HG03521 (cell line): Measurements from ENCODE around the gene LIPG.
"Not testable (repeated sequence)": the region's sequence is repeated elsewhere in the genome, so short reads cannot be mapped to it uniquely, and the experiment has no call there.

Source experiments
- ATAC-seq: cut with Tn5 transposase; IDR thresholded peaks from one replicate; pipeline ENCODE4 v1.9.1; 2021; ENCODE audit warnings: mild to moderate bottlenecking, moderate library complexity; ENCODE audit not compliant: unreplicated experiment

Gene LIPG

DNA sequence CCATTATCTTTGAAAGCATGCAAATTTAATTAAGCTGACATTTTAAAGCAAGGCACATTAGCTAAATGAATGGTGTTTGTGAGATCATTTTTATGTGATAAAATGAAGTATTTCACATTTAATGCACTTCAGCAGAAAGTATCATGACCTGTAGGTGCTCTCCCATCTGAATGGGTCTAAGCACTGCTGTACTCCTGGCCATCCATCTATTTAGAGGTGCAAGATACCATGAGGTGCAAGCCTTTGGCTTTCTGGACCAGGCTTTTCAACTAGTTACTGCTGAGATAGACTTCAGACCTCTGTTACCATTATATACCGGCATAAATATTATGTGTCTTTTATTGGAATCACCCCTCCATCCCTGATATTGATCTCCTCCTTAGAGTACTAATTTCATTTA is 15.6 kb upstream of the LIPG start:
- no peak for ATAC-seq

- ATAC-seq = no peak
Observed at GRCh38 chr18:49546719-49547273, 15.1 kb upstream of the LIPG start.

- no peak for ATAC-seq
Observed at GRCh38 chr18:49547701-49548100, 14.2 kb upstream of the LIPG start.

DNA sequence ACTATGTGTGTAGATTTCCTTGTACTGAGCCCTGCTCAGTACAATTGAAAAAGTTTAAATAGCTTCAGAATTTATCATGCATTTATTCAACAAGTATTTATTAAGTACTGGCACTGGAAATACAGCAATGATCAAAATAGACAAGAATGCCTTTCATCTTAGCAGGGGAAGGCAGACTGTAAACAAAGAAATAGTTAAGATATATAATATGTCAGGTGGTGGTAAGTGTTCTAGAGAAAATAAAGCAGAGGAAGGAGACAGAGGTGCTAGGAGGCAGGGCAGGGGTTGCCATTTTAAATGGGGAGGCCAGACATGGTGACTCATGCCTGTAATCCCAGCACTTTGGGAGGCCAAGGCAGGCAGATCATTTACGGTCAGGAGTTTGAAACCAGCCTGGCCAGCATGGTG is 13.6 kb upstream of the LIPG start:
- ATAC-seq = no peak

GRCh38 chr18:49550621-49551339 is 11.1 kb upstream of the LIPG start:
- ATAC-seq = no peak

- no peak for ATAC-seq
Observed at GRCh38 chr18:49553003-49553402, 8.9 kb upstream of the LIPG start.

GRCh38 chr18:49555641-49556040 is 6.2 kb upstream of the LIPG start:
- no peak for ATAC-seq

DNA sequence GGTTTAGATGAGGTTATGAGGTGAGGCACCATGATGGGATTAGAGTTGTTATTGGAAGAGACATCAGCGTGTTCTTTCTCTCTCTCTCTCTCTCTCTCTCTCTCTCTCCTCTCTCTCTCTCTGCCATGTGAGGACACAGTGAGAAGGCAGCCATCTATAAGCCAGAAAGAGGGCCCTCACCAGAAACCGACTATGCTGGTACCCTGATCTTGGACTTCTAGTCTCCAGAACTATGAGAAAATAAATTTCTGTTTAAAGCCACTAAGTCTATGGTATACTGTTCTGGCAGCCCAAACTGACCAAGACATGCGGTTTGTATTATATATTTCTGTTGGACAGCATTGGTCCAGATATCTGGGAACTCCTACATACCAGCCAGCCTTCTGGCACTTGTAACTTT is 3.5 kb upstream of the LIPG start:
- no peak for ATAC-seq

- not testable (repeated sequence) for ATAC-seq
Observed at GRCh38 chr18:49559326-49559931, 2.4 kb upstream of the LIPG start.

DNA sequence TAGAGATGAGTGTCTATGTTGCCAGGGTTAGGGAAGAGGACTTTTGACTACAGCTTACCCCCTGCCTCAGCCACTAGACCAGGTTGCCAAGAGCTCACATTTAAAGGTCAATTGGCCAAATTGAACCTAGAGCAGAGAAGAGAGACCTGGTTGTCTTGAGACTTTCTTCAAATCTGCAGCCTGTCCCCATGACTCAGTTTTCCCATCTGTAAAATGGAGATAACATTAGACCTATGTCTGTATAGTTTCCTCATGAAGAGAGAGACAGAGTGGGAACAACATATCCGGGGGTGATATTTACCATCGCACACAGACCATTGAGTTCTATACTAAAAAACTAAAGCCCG is 1.6 kb upstream of the LIPG start:
- ATAC-seq = no peak

GRCh38 chr18:49560624-49561288 is 1.1 kb upstream of the LIPG start:
- ATAC-seq = no peak

GRCh38 chr18:49562481-49563129 is 748 bp downstream of the LIPG start:
- no peak for ATAC-seq

DNA sequence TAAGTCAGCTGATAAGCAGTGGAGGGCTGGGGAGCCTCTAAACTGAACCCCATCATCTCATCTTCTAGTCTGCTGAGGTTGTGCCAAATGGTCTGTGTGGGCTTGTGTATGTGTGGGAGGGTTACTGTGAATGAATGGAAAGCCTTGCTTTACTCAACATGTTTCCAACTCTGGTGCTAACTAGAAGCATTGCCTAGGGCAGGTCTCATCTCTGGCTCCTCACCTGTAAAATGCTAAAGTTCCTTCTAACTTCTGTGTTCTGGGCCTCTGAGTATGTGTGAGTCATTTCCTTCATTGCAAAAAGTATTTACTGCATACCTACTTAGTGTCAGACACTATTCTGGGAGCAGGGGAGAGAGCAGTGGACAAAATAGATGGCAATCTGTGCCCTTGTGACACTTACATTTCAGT is 1.3 kb downstream of the LIPG start:
- no peak for ATAC-seq

DNA sequence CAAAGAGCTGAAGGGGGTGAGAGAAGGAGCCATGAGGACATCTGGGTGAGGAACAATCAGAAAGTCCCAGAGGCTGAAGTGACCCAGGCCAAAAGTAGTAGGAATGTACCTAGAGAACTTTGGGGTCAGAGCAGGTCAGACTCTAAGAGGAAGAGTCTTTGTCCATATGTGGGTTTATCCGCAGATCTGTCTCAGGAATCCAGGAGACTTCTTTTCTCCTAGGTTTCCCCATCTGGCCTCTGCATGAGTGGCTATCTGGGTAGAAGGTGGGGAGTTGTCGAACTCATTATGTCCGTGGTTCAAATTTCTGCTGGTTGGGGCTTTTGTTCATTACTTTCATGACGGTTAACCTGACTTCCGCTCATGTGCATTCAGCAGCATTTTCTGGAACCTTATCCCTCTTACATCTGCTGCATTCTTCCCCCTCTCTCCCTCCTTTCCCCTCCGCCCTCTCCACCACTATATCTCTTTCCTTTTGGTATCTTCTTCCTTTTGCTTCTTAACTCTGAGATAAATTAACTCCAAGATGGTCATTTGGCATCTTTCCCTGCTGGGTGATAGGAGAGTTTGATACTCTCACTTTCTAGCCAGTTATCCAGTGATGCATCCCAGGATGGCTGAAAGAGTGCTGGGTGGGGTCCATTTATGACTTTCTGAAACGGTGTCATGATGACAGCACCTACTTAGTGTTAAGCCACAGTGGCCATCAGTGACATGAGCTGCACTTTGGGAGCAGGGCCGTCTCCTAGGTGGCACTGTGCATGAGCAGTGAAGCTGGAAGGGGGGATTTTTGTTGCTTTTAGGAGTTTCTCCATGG is 2.1 kb downstream of the LIPG start:
- ATAC-seq = no peak

DNA sequence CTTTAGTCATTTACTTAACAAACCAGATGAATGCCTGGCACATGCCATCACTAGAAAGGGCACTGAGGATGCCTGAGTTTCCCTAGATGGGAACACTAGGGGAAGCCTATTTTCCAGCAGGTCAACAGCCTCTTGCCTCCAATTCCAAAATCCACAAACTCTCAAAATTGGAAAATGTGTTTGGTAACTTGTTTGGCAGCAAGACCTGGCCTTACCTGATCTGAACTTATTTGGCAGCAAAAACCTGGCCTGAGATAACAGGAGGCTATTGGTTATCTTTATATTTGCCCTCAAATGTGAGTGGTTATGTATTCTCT is 2.6 kb downstream of the LIPG start:
- no peak for ATAC-seq

- no peak for ATAC-seq
Observed at GRCh38 chr18:49565101-49565500, 3.2 kb downstream of the LIPG start.

DNA sequence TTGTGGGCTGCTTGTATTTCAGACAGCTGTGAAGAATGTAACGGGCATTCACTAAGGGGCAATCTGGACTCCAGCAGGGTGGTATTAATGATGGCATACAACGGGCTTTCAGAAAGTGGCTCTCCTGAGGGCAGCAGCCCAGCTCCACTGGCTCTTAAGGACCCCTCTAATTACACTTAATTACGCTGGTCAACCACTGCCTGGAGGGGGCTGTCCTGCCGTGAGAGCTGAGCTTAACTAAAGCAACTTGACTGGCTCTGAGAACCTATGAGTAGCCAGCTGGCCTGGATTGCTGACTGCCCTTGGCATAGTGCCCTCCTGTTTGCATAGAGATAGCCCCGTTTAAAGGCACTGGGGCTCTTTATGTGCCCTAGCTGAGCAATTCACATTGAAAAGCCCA is 3.8 kb downstream of the LIPG start:
- no peak for ATAC-seq

- ATAC-seq = no peak
Observed at GRCh38 chr18:49566217-49566770, 4.4 kb downstream of the LIPG start.

DNA sequence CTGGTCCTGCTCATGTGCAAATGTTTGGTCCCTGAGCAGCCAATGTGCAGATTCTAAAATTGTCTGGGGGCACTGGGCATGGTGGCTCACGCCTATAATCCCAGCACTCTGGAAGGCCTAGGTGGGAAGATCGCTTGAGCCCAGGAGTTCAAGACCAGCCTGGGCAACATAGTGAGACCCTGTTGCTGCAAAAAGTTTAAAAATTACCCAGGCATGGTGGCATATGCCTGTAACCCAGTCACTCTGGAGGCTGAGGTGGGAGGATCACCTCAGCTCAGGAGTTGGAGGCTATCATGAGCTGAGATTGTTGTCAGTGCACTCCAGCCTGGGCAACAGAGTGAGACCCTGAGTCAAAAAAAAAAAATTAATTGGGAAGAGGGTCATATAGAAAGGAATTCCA is 5.1 kb downstream of the LIPG start:
- no peak for ATAC-seq

DNA sequence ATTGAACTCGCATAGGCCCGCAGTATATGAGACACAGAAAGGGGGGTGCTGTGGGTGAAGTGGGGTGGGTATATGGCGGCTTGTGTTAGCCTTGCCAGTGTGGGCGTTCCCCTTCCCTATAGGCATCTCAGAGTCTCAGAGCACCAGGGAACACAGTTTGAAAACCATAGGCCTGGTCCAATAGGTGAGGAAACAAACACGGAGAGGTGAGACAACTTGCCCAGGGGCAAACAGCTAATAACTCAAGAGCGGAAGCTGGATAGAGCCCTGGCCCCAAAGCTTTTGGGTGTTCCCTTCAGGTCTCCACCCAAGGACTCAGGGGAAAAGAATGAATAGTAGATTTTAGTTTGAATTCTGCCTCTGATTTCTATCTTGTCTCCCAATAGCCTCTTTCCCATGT is 7.9 kb downstream of the LIPG start:
- ATAC-seq = no peak

DNA sequence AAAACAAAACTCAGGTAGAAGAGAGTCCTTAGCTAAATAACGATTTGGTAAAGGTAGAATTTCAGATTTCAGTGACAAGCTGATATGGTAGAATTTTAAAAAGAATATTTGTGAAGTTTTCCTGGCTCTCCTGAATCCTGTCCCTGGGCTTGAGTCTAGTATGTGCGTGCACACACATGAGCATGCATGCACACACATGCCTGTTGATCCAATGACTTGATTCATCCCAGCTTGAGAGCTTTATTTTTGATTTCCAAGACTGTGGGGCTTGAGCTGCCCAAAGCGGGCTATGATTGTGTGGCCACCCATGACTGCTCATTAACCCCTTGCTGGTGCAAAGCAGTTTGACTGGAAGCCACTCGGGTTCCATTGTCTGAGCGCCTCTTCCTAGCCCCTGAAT is 9.0 kb downstream of the LIPG start:
- ATAC-seq = no peak
